DOHH2 (cell line): Measurements from ENCODE around the gene SLC22A16.

Experiments
- EZH2phosphoT487 ChIP-seq: fragments of 200-600 bp; sonication (generic); IDR thresholded peaks from 2 replicates; pipeline ENCODE4 v1.6.1; 2017; ENCODE audit warnings: borderline replicate concordance, mild to moderate bottlenecking, antibody characterized with exemption, low read length, moderate library complexity, mixed read lengths
- TF ChIP-seq, protein P1 (sequence below): fragments of 200-600 bp; sonication (generic); IDR thresholded peaks from one replicate; pipeline ENCODE4 v1.5.1; 2014; ENCODE audit warnings: antibody characterized with exemption, mild to moderate bottlenecking, low read depth, low read length; ENCODE audit not compliant: poor library complexity, severe bottlenecking

DNA sequence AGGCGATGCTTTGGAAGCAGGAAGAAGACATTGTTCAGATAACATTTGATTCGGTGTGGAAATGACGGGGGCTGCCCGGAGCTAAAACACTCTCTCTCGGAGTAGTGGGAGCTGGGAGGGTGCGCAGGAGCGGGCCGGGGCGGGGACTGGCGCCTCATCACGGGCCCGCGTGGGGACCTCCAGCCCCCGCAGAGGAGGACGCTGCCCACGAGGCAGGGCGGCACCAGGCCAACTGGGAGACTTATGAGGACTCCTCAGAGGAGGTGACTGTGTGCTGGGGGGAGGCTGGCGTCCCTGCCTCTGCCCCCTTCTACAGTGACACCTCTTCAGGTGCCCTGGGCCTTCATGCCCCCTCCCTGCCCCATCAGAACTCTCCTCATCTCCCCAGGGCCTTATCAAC lies 76.2 kb downstream of the SLC22A16 start:
- TF ChIP-seq, protein P1, sequence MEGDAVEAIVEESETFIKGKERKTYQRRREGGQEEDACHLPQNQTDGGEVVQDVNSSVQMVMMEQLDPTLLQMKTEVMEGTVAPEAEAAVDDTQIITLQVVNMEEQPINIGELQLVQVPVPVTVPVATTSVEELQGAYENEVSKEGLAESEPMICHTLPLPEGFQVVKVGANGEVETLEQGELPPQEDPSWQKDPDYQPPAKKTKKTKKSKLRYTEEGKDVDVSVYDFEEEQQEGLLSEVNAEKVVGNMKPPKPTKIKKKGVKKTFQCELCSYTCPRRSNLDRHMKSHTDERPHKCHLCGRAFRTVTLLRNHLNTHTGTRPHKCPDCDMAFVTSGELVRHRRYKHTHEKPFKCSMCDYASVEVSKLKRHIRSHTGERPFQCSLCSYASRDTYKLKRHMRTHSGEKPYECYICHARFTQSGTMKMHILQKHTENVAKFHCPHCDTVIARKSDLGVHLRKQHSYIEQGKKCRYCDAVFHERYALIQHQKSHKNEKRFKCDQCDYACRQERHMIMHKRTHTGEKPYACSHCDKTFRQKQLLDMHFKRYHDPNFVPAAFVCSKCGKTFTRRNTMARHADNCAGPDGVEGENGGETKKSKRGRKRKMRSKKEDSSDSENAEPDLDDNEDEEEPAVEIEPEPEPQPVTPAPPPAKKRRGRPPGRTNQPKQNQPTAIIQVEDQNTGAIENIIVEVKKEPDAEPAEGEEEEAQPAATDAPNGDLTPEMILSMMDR, result no peak
- no peak for TF ChIP-seq EZH2phosphoT487
